T-cell (primary cell): ENCODE measurements around the gene PAGR1. TPM values are rescaled to one million over a fixed set of nuclear protein-coding genes. Genes with fewer than 3 reads are reported as not detected.

ENCODE experiments used
- ATAC-seq, 4 experiments: fragments of 200-7000 bp in 3 of 4; fragments of 150-1000 bp in 1 of 4; cut with Tn5 transposase; replicated peaks in 1 of 4; 1 replicate in 3 of 4; 2 replicates in 1 of 4; pipeline ENCODE4 v1.10.0; 2021; ENCODE audit warnings: moderate library complexity in 3 of 4, mild to moderate bottlenecking in 2 of 4, moderate number of reproducible peaks in 1 of 4
- CTCF ChIA-PET, 2 donors: fragments of 300-600 bp; sonication (Branson Sonifier 250); formaldehyde crosslinking; loops; one replicate each; lab custom pipeline; 2022; ENCODE audit warnings: antibody characterized with exemption in 2 of 2; lab: Charles Lee
- POLR2A ChIA-PET, 2 donors: fragments of 300-600 bp; sonication (Branson Sonifier 250); formaldehyde crosslinking; loops; one replicate each; lab custom pipeline; 2022; ENCODE audit warnings: antibody characterized with exemption in 2 of 2; lab: Charles Lee
- DNase-seq, 35 experiments: peaks; one replicate each; pipeline versions ENCODE4 v3.0.0 to v3.0.0-alpha.2; 2013 to 2023
- H3K27ac ChIP-seq: one replicate; pipeline ENCODE4 v1.5.1; 2013; ENCODE audit warnings: low read length
- H3K27me3 ChIP-seq, 2 experiments: replicated peaks in 1 of 2; 1 replicate in 1 of 2; 2 replicates in 1 of 2; pipeline versions ENCODE4 v1.6.1 to v1.7.0; 2013; ENCODE audit warnings: low read length in 1 of 2, mixed read lengths in 1 of 2; ENCODE audit not compliant: control insufficient read depth in 2 of 2, insufficient read depth in 2 of 2; ENCODE audit errors: extremely low read depth in 1 of 2
- H3K36me3 ChIP-seq, 2 donors: 1 replicate in 1 of 2; 2 replicates in 1 of 2; pipeline versions ENCODE4 v1.6.1 to v1.7.0; 2013; ENCODE audit warnings: low read length in 1 of 2; ENCODE audit not compliant: control insufficient read depth in 2 of 2, insufficient read depth in 1 of 2; ENCODE audit errors: extremely low read depth in 1 of 2
- H3K4me1 ChIP-seq, 2 experiments: 1 replicate in 1 of 2; 2 replicates in 1 of 2; pipeline versions ENCODE4 v1.6.1 to v1.7.0; 2013; ENCODE audit warnings: low read length in 2 of 2, mixed read lengths in 1 of 2; ENCODE audit not compliant: insufficient read depth in 2 of 2, control insufficient read depth in 1 of 2; ENCODE audit errors: extremely low read depth in 1 of 2
- H3K4me3 ChIP-seq, 2 donors: 1 replicate in 1 of 2; 2 replicates in 1 of 2; pipeline versions ENCODE4 v1.5.1 to v1.7.0; 2013; ENCODE audit warnings: mild to moderate bottlenecking in 2 of 2, low read length in 1 of 2, moderate library complexity in 1 of 2; ENCODE audit not compliant: control insufficient read depth in 1 of 2; ENCODE audit errors: extremely low read depth in 1 of 2
- H3K9me3 ChIP-seq: 2 replicates; pipeline ENCODE4 v1.7.0; 2013
- H3K27ac Mint-ChIP-seq, 2 donors: one replicate each; pipeline ENCODE4 v1.8.0; 2020 to 2021; ENCODE audit warnings: mild to moderate bottlenecking in 2 of 2, mixed read lengths in 2 of 2
- H3K27me3 Mint-ChIP-seq, 2 donors: one replicate each; pipeline ENCODE4 v1.8.0; 2021 to 2022; ENCODE audit warnings: mixed read lengths in 2 of 2
- H3K36me3 Mint-ChIP-seq: one replicate; pipeline ENCODE4 v1.8.0; 2021; ENCODE audit warnings: mixed read lengths
- H3K4me1 Mint-ChIP-seq, 3 donors: one replicate each; pipeline ENCODE4 v1.8.0; 2020 to 2022; ENCODE audit warnings: mixed read lengths in 3 of 3, mild to moderate bottlenecking in 1 of 3
- H3K4me3 Mint-ChIP-seq, 3 donors: one replicate each; pipeline ENCODE4 v1.8.0; 2020 to 2022; ENCODE audit warnings: mild to moderate bottlenecking in 3 of 3, mixed read lengths in 3 of 3, moderate library complexity in 3 of 3
- H3K9me3 Mint-ChIP-seq, 3 donors: one replicate each; pipeline ENCODE4 v1.8.0; 2020 to 2022; ENCODE audit warnings: mixed read lengths in 3 of 3
- WGBS: methylation state at CpG from one replicate; pipeline ENCODE4 v1.1.5; 2013; ENCODE audit warnings: missing lambda C conversion rate; ENCODE audit not compliant: insufficient coverage; 5-methylcytosine and 5-hydroxymethylcytosine counted together
- total RNA-seq, 35 experiments: library from RNA in 6 of 35; stranded (reverse) in 6 of 35; fragments of 120-200 nt in 1 of 35; gene quantifications; one replicate each; pipeline versions ENCODE4 v1.2.1 to v1.2.4 and lab custom pipeline; 2013 to 2026

PAGR1 gene
- total RNA-seq, 5 donors from 2014 or later (not counting 1 experiment from before 2014, with no cell fraction given) = 16.0 to 47.2 (median 40.6) TPM

- H3K9me3 Mint-ChIP-seq = no peaks in the 10 kb centered on the region
- peaks cover 0 to 30% of the 10 kb centered on the region in 2 donors for H3K36me3 ChIP-seq
- peaks cover 31% of the 10 kb centered on the region for H3K36me3 Mint-ChIP-seq
Measured at GRCh38 chr16:29804020-29804419, 11.9 kb upstream of the PAGR1 start.

GRCh38 chr16:29804455-29805231 lies 11.3 kb upstream of the PAGR1 start:
- peak overlapping the region; percentile 83 to 88 for H3K4me3 ChIP-seq
- 22% methylated on average over 21 of the region's 26 CpGs for WGBS

More at GRCh38 chr16:29804020-29804419, 11.9 kb upstream of the PAGR1 start:
- Histone ChIP-seq H3K4me1 (peaks cover 16 to 34% of the 10 kb centered on the region in 2 experiments), H3K27ac (peak overlapping the region; percentile 90), H3K4me3 (peak overlapping the region in 1 of 2 donors; percentile 88), H3K9me3 (no peaks in the 10 kb centered on the region), H3K27me3 (no peaks in the 10 kb centered on the region)
- POLR2A ChIA-PET = interaction anchor here in 1 of 2 donors (0.6 to 1.2 kb wide), 4 partner anchors 14 to 102 kb away, joined by 3 to 4 read pairs (median 3); partner anchors contain the start of gene KIF22
- 83% methylated on average over 2 of the region's 8 CpGs for WGBS
- ATAC-seq = no peak
- Mint-ChIP-seq H3K4me3 (peak overlapping the region; percentile 84 to 100 (median 96)), H3K4me1 (peaks cover 31 to 34% (median 31%) of the 10 kb centered on the region in 3 donors), H3K27ac (peak overlapping the region; percentile 99 to 100), H3K27me3 (no peaks in the 10 kb centered on the region)
- CTCF ChIA-PET = interaction anchor here (0.6 to 2.4 kb wide), 9 partner anchors 8 to 103 kb away, joined by 3 to 16 read pairs (median 3); partner anchors contain the start of gene PAGR1 (in 2 of the 2)
- DNase-seq = no peak

GRCh38 chr16:29805232-29806098 lies 10.5 kb upstream of the PAGR1 start:
- H3K27ac Mint-ChIP-seq = peak overlapping the region; percentile 99 to 100
- Histone ChIP-seq H3K36me3 (peaks cover 0 to 29% of the 10 kb centered on the region in 2 donors), H3K9me3 (no peaks in the 10 kb centered on the region), H3K4me1 (peaks cover 28 to 48% of the 10 kb centered on the region in 2 experiments), H3K27ac (peak overlapping the region; percentile 90), H3K27me3 (no peaks in the 10 kb centered on the region), H3K4me3 (peak overlapping the region; percentile 83 to 88)
- DNase-seq = peak; percentile 96 to 99 (median 98)
- peak; percentile 64 to 71 (median 68) for ATAC-seq
- WGBS = 0% methylated on average over 62 of the region's 103 CpGs
- POLR2A ChIA-PET = no interaction called here
- H3K4me1 Mint-ChIP-seq = peaks cover 43 to 44% (median 44%) of the 10 kb centered on the region in 3 donors
- H3K4me3 Mint-ChIP-seq = peak overlapping the region; percentile 84 to 100 (median 96)
- H3K36me3 Mint-ChIP-seq = peaks cover 26% of the 10 kb centered on the region
- no peaks in the 10 kb centered on the region for H3K9me3 Mint-ChIP-seq
- CTCF ChIA-PET = interaction anchor here in 1 of 2 donors (0.7 to 2.4 kb wide), 5 partner anchors 10 to 104 kb away, joined by 3 to 16 read pairs (median 7); partner anchors contain the start of gene PAGR1
- no peaks in the 10 kb centered on the region for H3K27me3 Mint-ChIP-seq

More at GRCh38 chr16:29804455-29805231, 11.3 kb upstream of the PAGR1 start:
- ATAC-seq (peak in 2 of 4 experiments; percentile 1 to 4), DNase-seq (no peak)
- Histone ChIP-seq H3K27me3 (no peaks in the 10 kb centered on the region), H3K4me1 (peaks cover 22 to 40% of the 10 kb centered on the region in 2 experiments), H3K27ac (peak overlapping the region; percentile 90), H3K36me3 (peaks cover 0 to 29% of the 10 kb centered on the region in 2 donors), H3K9me3 (no peaks in the 10 kb centered on the region)
- CTCF ChIA-PET = interaction anchor here (0.6 to 2.4 kb wide), 9 partner anchors 9 to 990 kb away, joined by 3 to 16 read pairs (median 4); partner anchors contain the start of gene PAGR1 (in 2 of the 2)
- Mint-ChIP-seq H3K4me1 (peaks cover 36 to 37% (median 36%) of the 10 kb centered on the region in 3 donors), H3K27me3 (no peaks in the 10 kb centered on the region), H3K36me3 (peaks cover 27% of the 10 kb centered on the region), H3K9me3 (no peaks in the 10 kb centered on the region), H3K4me3 (peak overlapping the region; percentile 84 to 100 (median 96)), H3K27ac (peak overlapping the region; percentile 99 to 100)
- POLR2A ChIA-PET = interaction anchor here (0.6 to 1.2 kb wide), 6 partner anchors 14 to 157 kb away, joined by 3 to 7 read pairs (median 4); partner anchors contain the start of genes KIF22 (in 1 of the 2) and TMEM219 (in 1 of the 2)

GRCh38 chr16:29806099-29806579 lies 9.8 kb upstream of the PAGR1 start, which contains the start of gene MAZ:
TSS of gene MAZ (plus strand) at chr16:29806529. CDS start at chr16:29806702, 173 bp downstream.
- Mint-ChIP-seq H3K4me3 (peak within 1 kb of the TSS; percentile 92 to 100 (median 96)), H3K27ac (peak within 1 kb of the TSS; percentile 99 to 100), H3K4me1 (peaks cover 49 to 51% (median 51%) of the 10 kb centered on the region in 3 donors), H3K36me3 (peaks cover 20% of the 10 kb centered on the region), H3K27me3 (no peaks in the 10 kb centered on the region), H3K9me3 (no peaks in the 10 kb centered on the region)
- no peaks in the 10 kb centered on the region for H3K9me3 ChIP-seq
- peaks cover 0 to 3% of the 10 kb centered on the region in 2 experiments for H3K27me3 ChIP-seq
- ChIA-PET CTCF (interaction anchor here (0.6 to 0.7 kb wide), 2 partner anchors 23 to 104 kb away, joined by 3 read pairs; no protein-coding TSS in a partner anchor), POLR2A (no interaction called here)
- H3K4me1 ChIP-seq = peaks cover 32 to 55% of the 10 kb centered on the region in 2 experiments
- peak in 7 of 35 experiments; percentile 56 to 87 (median 77) for DNase-seq
- H3K36me3 ChIP-seq = peaks cover 0 to 26% of the 10 kb centered on the region in 2 donors
- peak within 1 kb of the TSS; percentile 90 for H3K27ac ChIP-seq
- WGBS = 2% methylated on average over 22 of the region's 67 CpGs
- peak in 3 of 4 experiments; percentile 3 to 21 (median 7) for ATAC-seq
- peak within 1 kb of the TSS; percentile 59 to 88 for H3K4me3 ChIP-seq

- under 1% methylated on average over 95 of the region's 99 CpGs for WGBS
- peaks cover 14% of the 10 kb centered on the region for H3K36me3 Mint-ChIP-seq
- peaks cover 54 to 57% (median 56%) of the 10 kb centered on the region in 3 donors for H3K4me1 Mint-ChIP-seq
- Histone ChIP-seq H3K27me3 (peaks cover 0 to 8% of the 10 kb centered on the region in 2 experiments), H3K27ac (peak overlapping the region; percentile 78), H3K9me3 (no peaks in the 10 kb centered on the region), H3K36me3 (peaks cover 0 to 19% of the 10 kb centered on the region in 2 donors), H3K4me1 (peaks cover 34 to 62% of the 10 kb centered on the region in 2 experiments), H3K4me3 (peak overlapping the region; percentile 59 to 68)
- H3K4me3 Mint-ChIP-seq = peak overlapping the region; percentile 86 to 92 (median 87)
- H3K9me3 Mint-ChIP-seq = no peaks in the 10 kb centered on the region
- peak in 14 of 35 experiments; percentile 22 to 59 (median 48) for DNase-seq
- no peak for ATAC-seq
- CTCF ChIA-PET = interaction anchor here (0.6 to 2.3 kb wide), 12 partner anchors 9 to 189 kb away, joined by 3 to 42 read pairs (median 5); partner anchors contain the start of genes MVP (in 2 of the 2), PAGR1 (in 2 of the 2), HIRIP3 (in 1 of the 2) and KIF22 (in 1 of the 2)
- POLR2A ChIA-PET = interaction anchor here in 1 of 2 donors (0.6 to 0.9 kb wide), 3 partner anchors 13 to 104 kb away, joined by 3 read pairs; no protein-coding TSS in a partner anchor
- H3K27me3 Mint-ChIP-seq = no peaks in the 10 kb centered on the region
- peak overlapping the region; percentile 85 to 87 for H3K27ac Mint-ChIP-seq
Measured at GRCh38 chr16:29806641-29807425, 9.1 kb upstream of the PAGR1 start.
